CD4-positive, alpha-beta T cell (primary cell): ENCODE measurements around the gene PXDN. TPM values are rescaled to one million over a fixed set of nuclear protein-coding genes. Genes with fewer than 3 reads are reported as not detected.

Experiments used
- ATAC-seq: fragments of 200-7000 bp; cut with Tn5 transposase; one replicate; pipeline ENCODE4 v1.10.0; 2022; ENCODE audit warnings: mild to moderate bottlenecking; ENCODE audit not compliant: poor library complexity
- CTCF ChIA-PET: fragments of 350-600 bp; sonication (Branson Sonifier 250); formaldehyde crosslinking; loops from one replicate; lab custom pipeline; 2021; ENCODE audit warnings: antibody characterized with exemption, inconsistent platforms; lab: Charles Lee
- POLR2A ChIA-PET: fragments of 350-600 bp; sonication (Branson Sonifier 250); formaldehyde crosslinking; loops from one replicate; lab custom pipeline; 2021; ENCODE audit warnings: antibody characterized with exemption, inconsistent platforms; lab: Charles Lee
- DNase-seq, 14 experiments: peaks; one replicate each; pipeline ENCODE4 v3.0.0-alpha.2; 2013 to 2020; ENCODE audit warnings: mixed read lengths in 2 of 14
- H3K27ac ChIP-seq, 2 donors: one replicate each; pipeline versions ENCODE4 v1.5.1 to v1.7.0; 2013; ENCODE audit warnings: low read length in 2 of 2, low read depth in 1 of 2, mild to moderate bottlenecking in 1 of 2
- H3K27me3 ChIP-seq, 2 experiments: 1 replicate in 1 of 2; 2 replicates in 1 of 2; pipeline versions ENCODE4 v1.6.1 to v1.7.0; 2013; ENCODE audit warnings: low read length in 2 of 2, control low read depth in 1 of 2, mild to moderate bottlenecking in 1 of 2, moderate library complexity in 1 of 2; ENCODE audit not compliant: insufficient read depth in 2 of 2, control insufficient read depth in 1 of 2
- H3K36me3 ChIP-seq: one replicate; pipeline ENCODE4 v1.6.1; 2013; ENCODE audit warnings: low read length, control low read depth; ENCODE audit not compliant: insufficient read depth
- H3K4me1 ChIP-seq: one replicate; pipeline ENCODE4 v1.6.1; 2013; ENCODE audit warnings: low read length, control low read depth; ENCODE audit not compliant: insufficient read depth
- H3K4me3 ChIP-seq: one replicate; pipeline ENCODE4 v1.5.1; 2013; ENCODE audit warnings: mild to moderate bottlenecking, low read length, moderate library complexity
- H3K9me3 ChIP-seq, 2 experiments: 1 replicate in 1 of 2; 2 replicates in 1 of 2; pipeline versions ENCODE4 v1.6.1 to v1.7.0; 2013; ENCODE audit warnings: low read length in 2 of 2, mild to moderate bottlenecking in 2 of 2, control low read depth in 1 of 2, moderate library complexity in 1 of 2; ENCODE audit not compliant: control insufficient read depth in 1 of 2, insufficient read depth in 1 of 2
- H3K27ac Mint-ChIP-seq: one replicate; pipeline ENCODE4 v1.8.0; 2020; ENCODE audit warnings: mixed read lengths
- H3K27me3 Mint-ChIP-seq: one replicate; pipeline ENCODE4 v1.8.0; 2021; ENCODE audit warnings: mixed read lengths
- H3K36me3 Mint-ChIP-seq: one replicate; pipeline ENCODE4 v1.8.0; 2021; ENCODE audit warnings: low read depth, mixed read lengths
- H3K4me1 Mint-ChIP-seq: one replicate; pipeline ENCODE4 v1.8.0; 2021; ENCODE audit warnings: low read depth, mixed read lengths
- H3K4me3 Mint-ChIP-seq: one replicate; pipeline ENCODE4 v1.8.0; 2020; ENCODE audit warnings: mild to moderate bottlenecking, mixed read lengths
- H3K9me3 Mint-ChIP-seq: one replicate; pipeline ENCODE4 v1.8.0; 2020; ENCODE audit warnings: mixed read lengths
- intact Hi-C, 2 experiments: fragments of 100-400 bp; cut with DNase I in 1 of 2; cut with micrococcal nuclease in 1 of 2; formaldehyde crosslinking; loops; one replicate each; pipeline versions ENCODE4 v1.15.1 to v1.9.0; 2023 to 2025; cut with DNase I, micrococcal nuclease
- total RNA-seq, 174 experiments: library from RNA in 2 of 174; stranded (reverse) in 2 of 174; gene quantifications; one replicate each; pipeline ENCODE4 v1.2.3 and lab custom pipeline; 2021 to 2026
- TF ChIP-seq, protein P1 (sequence below): fragments of 200-600 bp; IDR thresholded peaks from one replicate; pipeline ENCODE4 v1.8.0; 2022; ENCODE audit warnings: antibody characterized with exemption, mild to moderate bottlenecking

PXDN gene
- total RNA-seq, 2 experiments from 2014 or later: 0.47 to 0.84 TPM

DNA sequence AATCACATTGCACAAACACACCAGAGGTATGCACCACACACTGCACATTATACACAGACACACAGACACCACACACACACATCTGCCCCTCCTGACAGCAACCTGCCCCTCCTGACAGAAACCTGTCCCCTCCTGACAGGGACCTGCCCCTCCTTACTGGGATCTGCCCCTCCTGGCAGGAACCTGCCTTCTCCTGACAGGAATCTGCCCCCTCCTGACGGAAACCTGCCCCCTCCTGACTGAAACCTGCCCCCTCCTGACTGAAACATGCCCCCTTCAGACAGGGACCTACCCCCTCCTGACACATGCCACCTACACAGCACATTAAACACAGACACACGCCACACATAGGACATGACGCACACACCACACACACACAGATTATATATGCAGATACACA, 88.9 kb downstream of the PXDN start:
- peaks cover 7% of the 10 kb centered on the region for H3K27me3 Mint-ChIP-seq
- no peak overlapping the region for H3K27ac Mint-ChIP-seq
- Histone ChIP-seq H3K27ac (no peak overlapping the region), H3K27me3 (peaks cover 0 to 4% of the 10 kb centered on the region in 2 experiments), H3K9me3 (no peaks in the 10 kb centered on the region), H3K4me3 (no peak overlapping the region), H3K36me3 (no peaks in the 10 kb centered on the region), H3K4me1 (no peaks in the 10 kb centered on the region)
- no peaks in the 10 kb centered on the region for H3K36me3 Mint-ChIP-seq
- H3K9me3 Mint-ChIP-seq: no peaks in the 10 kb centered on the region
- intact Hi-C loops: no loop called here
- CTCF ChIA-PET: no interaction called here
- POLR2A ChIA-PET: no interaction called here
- no peak overlapping the region for H3K4me3 Mint-ChIP-seq
- H3K4me1 Mint-ChIP-seq: no peaks in the 10 kb centered on the region
- TF ChIP-seq, protein P1, sequence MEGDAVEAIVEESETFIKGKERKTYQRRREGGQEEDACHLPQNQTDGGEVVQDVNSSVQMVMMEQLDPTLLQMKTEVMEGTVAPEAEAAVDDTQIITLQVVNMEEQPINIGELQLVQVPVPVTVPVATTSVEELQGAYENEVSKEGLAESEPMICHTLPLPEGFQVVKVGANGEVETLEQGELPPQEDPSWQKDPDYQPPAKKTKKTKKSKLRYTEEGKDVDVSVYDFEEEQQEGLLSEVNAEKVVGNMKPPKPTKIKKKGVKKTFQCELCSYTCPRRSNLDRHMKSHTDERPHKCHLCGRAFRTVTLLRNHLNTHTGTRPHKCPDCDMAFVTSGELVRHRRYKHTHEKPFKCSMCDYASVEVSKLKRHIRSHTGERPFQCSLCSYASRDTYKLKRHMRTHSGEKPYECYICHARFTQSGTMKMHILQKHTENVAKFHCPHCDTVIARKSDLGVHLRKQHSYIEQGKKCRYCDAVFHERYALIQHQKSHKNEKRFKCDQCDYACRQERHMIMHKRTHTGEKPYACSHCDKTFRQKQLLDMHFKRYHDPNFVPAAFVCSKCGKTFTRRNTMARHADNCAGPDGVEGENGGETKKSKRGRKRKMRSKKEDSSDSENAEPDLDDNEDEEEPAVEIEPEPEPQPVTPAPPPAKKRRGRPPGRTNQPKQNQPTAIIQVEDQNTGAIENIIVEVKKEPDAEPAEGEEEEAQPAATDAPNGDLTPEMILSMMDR: no peak
- DNase-seq (peak in 1 of 14 experiments; percentile 20), ATAC-seq (no peak)

DNA sequence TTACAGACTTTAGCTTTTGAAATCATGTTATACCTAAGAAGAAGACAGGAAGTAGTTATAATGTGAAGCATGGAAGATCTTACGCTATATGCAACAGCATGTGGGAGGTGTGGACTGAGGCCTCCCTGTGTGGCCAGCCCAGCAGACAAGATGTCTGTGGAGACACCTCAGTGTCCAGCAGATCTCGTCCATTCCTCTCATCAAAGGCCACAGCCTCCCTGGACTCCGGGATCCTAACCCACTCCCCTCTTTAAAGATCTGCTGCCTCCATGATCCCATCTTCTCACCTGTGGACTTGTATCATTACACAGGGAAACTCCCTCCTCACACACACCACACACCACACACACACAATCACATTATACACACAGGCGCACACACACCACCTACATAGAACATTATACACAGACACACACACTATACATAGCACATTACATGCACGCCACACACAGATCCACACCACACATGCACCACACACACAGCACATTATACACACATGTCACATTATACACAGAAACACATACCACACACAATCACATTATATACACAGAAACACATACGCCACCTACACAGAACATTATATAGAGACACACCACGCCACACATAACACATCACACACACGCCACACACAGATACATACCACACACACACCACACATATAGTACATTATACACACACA, 89.5 kb downstream of the PXDN start:
- CTCF ChIA-PET: no interaction called here

DNA sequence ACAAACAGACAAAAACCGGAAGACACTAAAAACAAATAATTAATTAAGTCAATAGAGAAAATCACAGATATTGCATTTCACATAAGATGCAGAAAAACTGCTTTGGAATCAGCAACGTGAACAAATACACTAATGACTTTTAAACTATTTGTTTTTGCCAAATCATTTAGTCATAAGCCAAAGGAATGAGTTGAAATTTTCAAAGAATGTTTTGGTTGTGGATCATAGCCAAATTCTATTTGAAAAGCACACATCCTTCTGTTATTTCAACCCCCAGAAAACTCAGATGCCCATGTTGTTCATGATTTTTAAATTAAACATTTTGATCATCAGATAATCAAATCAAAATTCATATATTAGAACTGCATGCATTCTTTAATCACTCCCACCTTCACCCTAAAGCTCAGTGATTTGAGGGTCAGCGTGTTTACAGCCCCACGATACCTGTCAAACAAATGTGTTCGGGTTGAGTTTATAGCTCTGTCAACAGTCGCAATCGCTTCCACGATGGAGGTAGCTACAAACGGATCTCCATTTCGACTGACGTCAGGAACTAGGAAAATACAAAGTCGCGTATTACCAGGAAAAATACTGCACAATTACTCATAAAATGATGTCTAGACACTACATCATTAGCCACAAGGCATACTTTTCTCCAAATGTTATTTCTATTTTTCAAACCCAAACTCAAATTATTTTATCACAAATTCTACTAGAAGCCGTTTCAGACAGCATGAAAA, 90.2 kb downstream of the PXDN start:
- Mint-ChIP-seq H3K4me1 (no peaks in the 10 kb centered on the region), H3K4me3 (no peak overlapping the region), H3K36me3 (no peaks in the 10 kb centered on the region), H3K27me3 (peaks cover 7% of the 10 kb centered on the region), H3K9me3 (no peaks in the 10 kb centered on the region), H3K27ac (no peak overlapping the region)
- Histone ChIP-seq H3K36me3 (no peaks in the 10 kb centered on the region), H3K27ac (no peak overlapping the region), H3K4me1 (no peaks in the 10 kb centered on the region), H3K27me3 (peaks cover 0 to 4% of the 10 kb centered on the region in 2 experiments), H3K4me3 (no peak overlapping the region), H3K9me3 (peaks cover 0 to 11% of the 10 kb centered on the region in 2 experiments)
- ChIA-PET CTCF (no interaction called here), POLR2A (no interaction called here)
- intact Hi-C loops: no loop called here
- TF ChIP-seq, protein P1: no peak
- no peak for ATAC-seq
- no peak for DNase-seq

More for the DNA sequence above, 89.5 kb downstream of the PXDN start:
- H3K4me3 Mint-ChIP-seq: no peak overlapping the region
- Histone ChIP-seq H3K36me3 (no peaks in the 10 kb centered on the region), H3K4me3 (no peak overlapping the region), H3K9me3 (peaks cover 0 to 4% of the 10 kb centered on the region in 2 experiments), H3K27ac (no peak overlapping the region), H3K27me3 (peaks cover 0 to 4% of the 10 kb centered on the region in 2 experiments), H3K4me1 (no peaks in the 10 kb centered on the region)
- H3K27ac Mint-ChIP-seq: no peak overlapping the region
- no peaks in the 10 kb centered on the region for H3K4me1 Mint-ChIP-seq
- no peak for DNase-seq
- ATAC-seq: no peak
- intact Hi-C loops: no loop called here
- no peaks in the 10 kb centered on the region for H3K36me3 Mint-ChIP-seq
- no peaks in the 10 kb centered on the region for H3K9me3 Mint-ChIP-seq
- H3K27me3 Mint-ChIP-seq: peaks cover 7% of the 10 kb centered on the region
- POLR2A ChIA-PET: no interaction called here
- TF ChIP-seq, protein P1: no peak
